Mammary epithelial cell (primary cell): Measurements from ENCODE around the gene ADGRL3.

Source experiments
- EZH2 ChIP-seq: IDR thresholded peaks from 2 replicates; pipeline ENCODE4 v1.6.1; 2012; ENCODE audit warnings: low read length, inconsistent platforms, borderline replicate concordance
- TF ChIP-seq, protein P1 (sequence below), 2 donors: IDR thresholded peaks in 1 of 2; conservative IDR thresholded peaks in 1 of 2; 2 replicates each; pipeline ENCODE4 v1.5.1; 2011 to 2012; ENCODE audit warnings: inconsistent platforms in 2 of 2, low read length in 2 of 2, mild to moderate bottlenecking in 2 of 2, control low read depth in 1 of 2, low read depth in 1 of 2; ENCODE audit not compliant: insufficient read depth in 1 of 2; ENCODE audit errors: extremely low read depth in 1 of 2

DNA sequence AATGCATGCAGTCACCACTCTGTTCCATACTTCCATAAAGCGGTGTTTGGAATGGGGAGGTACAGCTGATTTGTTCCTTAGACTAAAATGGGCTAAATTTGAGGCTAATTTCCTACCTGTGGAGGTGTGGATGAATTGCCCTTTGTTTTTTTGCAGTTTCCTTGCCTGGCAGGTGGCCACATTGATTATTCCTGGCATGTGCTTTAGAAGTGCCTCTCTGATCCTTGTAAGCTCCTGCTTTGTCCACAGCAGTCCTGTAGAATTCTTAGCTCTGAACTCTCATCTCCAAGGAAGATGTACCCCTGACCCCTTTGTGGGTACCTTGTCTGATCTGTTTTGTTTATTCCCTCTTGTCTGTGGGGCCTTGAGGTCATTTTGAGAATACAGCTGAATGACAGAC lies 136.8 kb downstream of the ADGRL3 start:
- TF ChIP-seq, protein P1, sequence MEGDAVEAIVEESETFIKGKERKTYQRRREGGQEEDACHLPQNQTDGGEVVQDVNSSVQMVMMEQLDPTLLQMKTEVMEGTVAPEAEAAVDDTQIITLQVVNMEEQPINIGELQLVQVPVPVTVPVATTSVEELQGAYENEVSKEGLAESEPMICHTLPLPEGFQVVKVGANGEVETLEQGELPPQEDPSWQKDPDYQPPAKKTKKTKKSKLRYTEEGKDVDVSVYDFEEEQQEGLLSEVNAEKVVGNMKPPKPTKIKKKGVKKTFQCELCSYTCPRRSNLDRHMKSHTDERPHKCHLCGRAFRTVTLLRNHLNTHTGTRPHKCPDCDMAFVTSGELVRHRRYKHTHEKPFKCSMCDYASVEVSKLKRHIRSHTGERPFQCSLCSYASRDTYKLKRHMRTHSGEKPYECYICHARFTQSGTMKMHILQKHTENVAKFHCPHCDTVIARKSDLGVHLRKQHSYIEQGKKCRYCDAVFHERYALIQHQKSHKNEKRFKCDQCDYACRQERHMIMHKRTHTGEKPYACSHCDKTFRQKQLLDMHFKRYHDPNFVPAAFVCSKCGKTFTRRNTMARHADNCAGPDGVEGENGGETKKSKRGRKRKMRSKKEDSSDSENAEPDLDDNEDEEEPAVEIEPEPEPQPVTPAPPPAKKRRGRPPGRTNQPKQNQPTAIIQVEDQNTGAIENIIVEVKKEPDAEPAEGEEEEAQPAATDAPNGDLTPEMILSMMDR (conservative IDR thresholded peaks at IDR 0.05 in 1 of 2, IDR thresholded peaks at IDR 0.05 in 1 of 2; ENCODE audit: extremely low read depth in 1 of 2, insufficient read depth in 1 of 2, low read depth in 1 of 2, low read length in 2 of 2): no peak
- TF ChIP-seq EZH2: no peak
